HK-2 (cell line): ENCODE results near the gene SPDYA.

Experiments
- DNase-seq: peaks from one replicate; pipeline ENCODE4 v3.0.0-alpha.2; 2018; ENCODE audit not compliant: unreplicated experiment

Gene SPDYA

DNA sequence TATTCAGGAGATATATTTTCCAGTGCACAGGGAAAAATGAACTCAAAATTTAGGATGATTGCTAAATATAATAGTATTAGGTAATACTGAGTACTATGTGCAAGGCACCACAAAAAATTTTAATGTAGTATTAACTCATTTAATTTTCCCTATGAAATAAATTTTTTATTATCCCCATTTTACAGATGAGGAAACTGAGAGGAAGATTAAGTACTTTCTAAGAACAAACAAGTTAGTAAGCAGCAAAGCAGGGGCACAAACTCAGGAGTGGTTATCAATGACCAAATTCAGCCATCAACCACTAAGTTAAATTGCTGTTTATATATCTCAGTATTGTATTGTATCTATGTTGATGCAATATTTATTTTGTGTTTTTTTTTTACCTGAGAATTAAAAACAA lies 14.2 kb downstream of the SPDYA start:
- no peak for DNase-seq

DNA sequence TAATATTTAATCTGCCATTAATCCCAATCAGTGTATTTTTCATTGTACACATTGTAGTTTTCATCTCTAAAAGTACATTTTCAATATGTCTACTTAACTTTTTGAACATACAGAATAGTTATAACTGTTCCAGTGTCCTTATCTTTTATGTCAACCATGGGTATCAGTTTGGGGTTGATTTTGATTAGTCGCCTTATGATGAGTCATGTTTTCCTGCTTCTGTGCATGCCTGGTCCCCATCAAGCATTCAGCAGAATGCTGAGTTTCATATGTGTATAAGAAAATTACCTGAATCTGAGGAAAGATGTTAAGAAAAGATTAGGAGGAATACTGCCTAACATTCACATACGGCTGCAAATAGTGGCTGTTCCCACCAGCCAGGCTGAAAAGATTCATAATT lies 17.7 kb downstream of the SPDYA start:
- DNase-seq = no peak

DNA sequence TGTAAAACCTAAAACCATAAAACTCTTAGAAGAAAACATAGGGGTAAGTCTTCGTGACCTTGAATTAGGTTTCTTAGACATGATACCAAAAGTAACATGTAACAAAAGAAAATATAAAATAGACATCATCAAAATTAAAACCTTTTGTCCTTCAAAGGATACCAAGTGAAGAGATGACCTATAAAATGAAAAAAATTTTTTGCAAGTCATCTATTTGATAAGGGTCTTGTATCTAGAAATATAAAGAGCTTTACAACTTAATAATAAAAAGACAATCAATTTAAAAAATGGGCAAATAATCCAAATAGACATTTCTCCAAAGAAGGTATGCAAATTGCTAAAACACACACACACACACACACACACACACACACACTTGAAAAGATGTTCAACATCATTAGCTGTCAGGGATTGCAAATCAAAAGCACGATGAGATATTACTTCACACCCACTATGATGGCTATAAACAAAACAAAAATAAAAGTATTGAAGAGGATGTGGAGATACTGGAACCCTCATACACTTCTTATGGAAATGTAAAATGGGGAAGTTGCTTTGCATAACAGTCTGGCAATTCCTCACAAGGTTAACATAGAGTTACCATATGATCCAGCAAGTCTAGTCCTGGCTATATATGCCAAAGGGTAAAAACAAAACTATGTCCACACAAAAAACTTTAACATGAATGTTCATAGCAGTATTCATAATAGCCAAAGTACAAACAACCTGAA lies 23.3 kb downstream of the SPDYA start:
- DNase-seq = no peak

DNA sequence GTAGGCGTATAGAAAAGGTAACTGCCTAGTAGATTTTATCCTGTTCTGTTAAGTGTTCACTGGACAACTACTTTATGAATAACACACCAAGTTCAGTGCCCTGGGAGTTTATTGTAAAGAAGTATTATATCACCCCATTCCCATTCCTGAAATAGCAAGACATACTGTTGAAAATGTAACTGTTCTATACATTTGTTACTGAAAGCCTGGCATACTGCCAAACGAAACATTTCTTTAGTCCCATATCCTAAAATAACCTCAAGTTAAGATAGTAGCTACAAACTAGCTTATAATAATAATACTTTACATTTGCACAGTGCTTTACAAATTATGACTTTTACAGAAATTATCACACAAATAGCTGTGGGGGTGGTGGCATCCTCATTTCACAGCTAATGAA lies 25.1 kb downstream of the SPDYA start:
- no peak for DNase-seq

DNA sequence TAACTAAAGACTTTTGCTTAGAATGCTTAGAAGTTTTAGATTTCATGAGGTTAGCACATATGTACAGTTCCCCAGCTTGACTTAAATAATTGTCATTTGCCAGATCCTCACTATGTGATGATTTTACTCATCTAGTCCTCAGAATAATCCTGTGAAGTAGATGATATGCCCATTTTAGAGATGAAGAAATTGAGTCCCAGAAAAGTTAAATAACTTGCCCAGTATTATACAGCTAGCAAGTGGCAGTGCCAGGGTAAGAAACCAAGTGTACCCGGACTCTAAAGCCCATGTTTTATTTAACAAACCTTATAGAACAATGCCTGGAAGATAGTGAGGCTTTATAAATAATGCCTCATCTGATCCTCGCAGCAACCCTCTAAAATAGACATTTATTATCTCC lies 28.3 kb downstream of the SPDYA start:
- no peak for DNase-seq

DNA sequence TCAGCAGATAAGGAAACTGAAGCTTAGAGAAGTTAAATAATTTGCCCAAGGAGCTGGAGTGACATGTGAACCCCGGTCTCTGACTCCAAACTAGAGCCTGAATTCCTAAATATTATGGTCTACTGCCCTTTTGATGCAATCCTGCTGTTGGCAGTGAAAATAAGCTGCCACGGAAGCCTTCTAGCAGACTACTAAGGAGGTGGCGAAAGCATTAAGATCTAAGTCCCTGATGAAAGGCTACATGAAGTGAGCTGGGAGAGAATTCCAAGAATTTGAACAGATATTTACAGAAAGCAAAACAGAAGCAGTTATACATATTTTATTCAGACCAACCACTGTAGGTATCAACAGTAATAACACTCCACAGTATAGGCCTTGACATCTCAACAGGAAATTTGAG lies 31.4 kb downstream of the SPDYA start:
- no peak for DNase-seq

DNA sequence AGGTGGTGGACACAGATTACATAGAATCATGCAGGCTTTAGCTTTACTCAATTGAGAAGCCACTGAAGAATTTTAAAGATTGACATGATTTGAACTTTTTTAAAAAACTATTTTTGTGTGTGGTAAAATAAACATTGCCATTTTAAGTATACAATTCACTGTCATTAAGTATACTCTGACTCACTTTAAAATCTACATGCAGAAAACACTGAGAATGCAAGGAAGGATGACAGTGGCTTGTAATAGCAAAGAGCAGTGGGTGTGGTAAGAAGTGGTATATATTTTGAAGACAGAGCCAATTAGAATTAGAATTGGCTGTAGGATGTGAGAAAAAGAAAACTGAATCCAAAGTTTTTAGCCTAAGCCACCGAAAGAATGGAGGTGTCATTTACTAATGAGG lies 44.6 kb downstream of the SPDYA start:
- DNase-seq = no peak

DNA sequence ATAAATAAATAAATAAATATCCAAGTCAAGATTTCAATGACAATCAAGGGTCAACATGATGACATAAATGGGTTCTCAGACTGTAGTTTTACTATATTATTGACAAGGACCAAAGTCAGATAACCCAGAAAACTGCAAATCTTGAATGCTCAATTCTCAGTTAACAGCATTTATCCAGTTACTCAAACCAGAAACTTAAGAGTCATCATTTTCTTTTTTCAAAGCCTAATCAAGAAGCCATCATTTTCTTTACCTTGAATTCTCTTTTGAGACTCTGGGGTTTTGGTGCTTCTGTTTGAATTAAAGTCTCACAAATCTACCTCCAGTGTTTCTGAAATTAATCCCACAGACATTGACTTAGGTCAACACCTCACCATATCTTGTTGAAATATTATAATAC lies 45.3 kb downstream of the SPDYA start:
- no peak for DNase-seq

DNA sequence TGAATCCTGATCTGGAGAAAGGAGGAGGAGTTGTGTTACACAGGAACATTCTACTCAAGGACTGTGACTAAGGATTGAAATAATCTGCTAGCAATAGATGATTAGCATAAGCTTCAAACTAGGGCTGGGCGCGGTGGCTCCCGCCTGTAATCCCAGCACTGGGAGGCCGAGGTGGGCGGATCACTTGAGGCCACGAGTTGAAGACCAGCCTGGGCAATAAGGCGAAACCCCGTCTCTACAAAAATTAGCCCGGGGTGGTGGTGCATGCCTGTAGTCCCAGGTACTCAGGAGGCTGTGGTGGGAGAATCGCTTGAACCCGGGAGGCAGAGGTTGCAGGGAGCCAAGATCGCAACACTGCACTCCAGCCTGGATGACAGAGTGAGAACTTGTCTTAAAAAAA lies 58.0 kb downstream of the SPDYA start:
- no peak for DNase-seq

DNA sequence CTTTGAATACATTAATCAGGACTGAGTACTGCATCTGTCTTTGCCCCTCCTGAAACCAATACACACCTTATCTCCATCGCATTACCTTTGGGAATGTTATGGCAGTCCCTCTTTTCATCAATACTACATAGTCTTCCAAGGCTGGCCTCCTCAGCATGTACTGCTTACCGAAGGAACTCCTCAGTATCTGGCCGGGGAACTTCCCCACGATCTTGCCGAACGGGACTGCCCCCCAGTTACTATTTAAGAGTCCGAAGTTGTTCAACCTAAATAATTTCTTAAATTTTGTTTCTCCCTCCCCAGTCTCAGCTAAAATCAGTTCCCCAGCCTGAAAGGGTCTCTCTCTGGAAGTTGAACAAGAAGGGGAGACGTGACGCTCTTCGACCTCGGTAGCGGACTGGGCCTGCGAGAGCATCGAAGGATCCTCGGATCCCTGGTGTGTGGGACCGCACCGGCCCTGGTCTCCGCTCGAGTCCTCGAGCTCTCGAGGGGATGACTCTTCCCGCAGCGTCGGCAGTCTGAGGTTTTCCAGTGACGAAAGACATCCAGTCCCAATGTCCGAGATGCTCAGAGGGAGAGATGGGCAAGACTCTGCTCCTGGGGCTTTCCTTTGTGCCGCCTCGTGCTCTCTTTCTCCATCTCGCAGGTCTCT lies 59.0 kb downstream of the SPDYA start:
- DNase-seq = no peak

DNA sequence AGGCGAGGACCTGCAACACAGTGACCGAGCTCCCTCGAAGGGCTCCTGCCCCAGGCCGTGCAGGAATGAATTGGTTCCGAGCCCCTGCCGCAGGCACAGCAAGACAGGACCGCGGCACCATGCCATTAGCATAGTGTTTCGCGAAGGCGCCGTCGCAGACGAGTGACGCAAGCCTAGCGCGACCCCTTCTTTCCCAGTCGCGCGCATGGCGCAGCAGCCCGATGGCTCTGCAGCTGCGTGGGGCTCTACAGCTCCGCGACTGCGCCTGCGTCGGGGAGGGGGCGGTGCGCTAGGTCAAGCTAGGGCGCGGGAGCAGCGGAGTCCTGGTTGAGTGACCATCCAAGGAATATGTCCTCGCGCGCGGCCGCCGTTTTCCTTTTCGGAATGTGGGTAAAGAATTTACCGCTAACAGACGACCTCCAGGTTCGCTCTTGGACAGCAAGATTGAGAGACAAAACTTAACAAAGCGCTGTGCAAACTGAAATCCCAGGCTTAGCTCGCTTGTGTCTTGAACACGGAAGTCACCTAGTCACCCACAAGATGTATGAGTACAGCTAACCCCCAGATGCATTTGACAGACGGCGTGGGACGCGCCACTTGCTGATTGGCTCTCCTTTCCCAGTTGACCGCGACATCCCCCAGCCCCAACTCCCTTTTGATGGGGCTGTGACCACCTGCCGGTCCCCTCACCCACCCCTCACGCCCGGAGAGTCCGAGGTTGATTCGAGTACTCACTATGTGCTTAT lies 59.7 kb downstream of the SPDYA start, which contains the start of gene TRMT61B:
Gene TRMT61B (minus strand): TSS at position 164 of the 746 bp plus-strand sequence. CDS start 32 bp downstream, at position 132.
- DNase-seq = peak; percentile 95

DNA sequence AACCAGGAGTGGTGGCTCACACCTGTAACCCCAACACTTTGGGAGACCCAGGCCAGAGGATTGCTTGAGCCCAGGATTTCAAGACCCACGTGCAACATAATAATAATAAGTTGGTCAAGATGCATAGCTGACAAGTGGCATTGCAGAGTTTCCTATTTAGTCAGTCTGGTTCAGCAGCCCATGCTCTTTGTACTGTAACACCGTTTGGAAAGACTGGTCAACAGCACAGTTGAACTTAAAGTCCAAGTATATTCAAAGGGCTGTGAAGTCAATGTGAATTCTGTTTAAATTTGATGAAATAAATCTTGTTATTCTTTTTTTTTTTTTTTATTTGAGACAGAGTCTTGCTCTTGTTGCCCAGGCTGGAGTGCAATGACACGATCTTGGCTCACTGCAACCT lies 61.0 kb downstream of the SPDYA start:
- no peak for DNase-seq

DNA sequence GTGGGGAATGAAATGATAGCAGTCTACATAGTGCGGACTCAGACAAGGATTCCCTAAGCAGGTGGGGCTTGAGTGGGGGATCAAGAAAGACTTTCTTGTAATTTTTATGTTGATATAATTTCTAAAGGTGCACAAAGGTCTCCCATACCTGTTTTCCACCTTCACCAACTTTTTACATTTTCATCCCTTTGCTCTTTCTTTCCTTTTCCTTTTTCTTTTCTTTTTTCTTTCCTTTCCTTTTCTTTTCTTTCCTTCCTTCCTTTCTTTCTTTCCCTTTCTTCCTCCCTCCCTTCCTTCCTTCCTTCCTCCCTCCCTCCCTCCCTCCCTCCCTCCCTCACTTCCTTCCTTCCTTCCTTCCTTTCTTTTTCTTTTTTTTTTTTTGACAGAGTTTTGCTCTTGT lies 69.6 kb downstream of the SPDYA start:
- DNase-seq = no peak

DNA sequence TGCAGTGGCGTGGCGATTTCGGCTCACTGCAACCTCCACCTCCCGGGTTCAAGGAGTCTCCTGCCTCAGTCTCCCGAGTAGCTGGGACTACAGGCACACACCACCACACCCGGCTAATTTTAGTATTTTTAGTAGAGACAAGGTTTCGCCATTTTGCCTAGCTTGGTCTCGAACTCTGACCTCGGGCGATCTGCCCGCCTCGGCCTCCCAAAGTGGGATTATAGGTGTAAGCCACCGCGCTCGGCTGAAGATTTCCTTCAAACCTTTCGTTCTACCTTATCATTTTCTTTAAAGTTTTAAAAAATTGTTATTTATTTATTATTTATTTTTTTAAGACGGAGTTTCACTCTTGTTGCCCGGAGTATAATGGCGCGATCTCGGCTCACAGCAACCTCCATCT lies 82.9 kb downstream of the SPDYA start:
- DNase-seq = no peak

DNA sequence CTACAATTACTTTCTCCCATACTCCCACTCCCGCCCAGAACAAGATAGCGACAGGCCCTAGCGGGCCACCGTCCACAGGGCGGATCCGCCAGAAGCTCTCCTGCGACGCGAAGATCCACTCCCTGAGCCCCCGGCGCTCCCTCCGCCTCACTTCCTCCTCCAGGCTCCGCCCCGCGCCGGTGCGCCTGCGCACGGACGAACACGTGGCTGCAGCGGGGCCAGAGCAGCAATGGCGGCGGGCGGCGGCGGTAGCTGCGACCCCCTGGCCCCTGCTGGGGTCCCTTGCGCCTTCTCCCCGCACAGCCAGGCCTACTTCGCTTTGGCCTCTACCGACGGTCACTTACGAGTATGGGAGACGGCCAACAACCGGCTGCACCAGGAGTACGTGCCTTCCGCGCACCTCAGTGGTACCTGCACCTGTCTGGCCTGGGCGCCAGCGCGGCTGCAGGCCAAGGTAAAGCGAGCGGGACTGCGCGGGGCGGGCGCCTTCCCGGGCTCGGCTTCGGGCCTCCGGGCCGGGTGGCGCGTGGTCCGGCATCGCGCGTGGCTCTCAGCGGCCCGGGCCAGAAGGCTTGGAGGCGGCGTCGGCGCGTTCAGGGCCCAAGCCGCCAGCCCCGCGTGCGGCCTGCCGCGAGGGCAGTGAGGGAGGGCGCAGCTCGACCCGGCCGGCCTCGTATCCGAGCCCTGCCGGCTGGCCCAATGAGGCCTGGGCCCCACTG lies 84.0 kb downstream of the SPDYA start, which contains the start of gene WDR43:
Gene WDR43 (plus strand): TSS at position 198 of the 719 bp plus-strand sequence. CDS start 32 bp downstream, at position 230.
- DNase-seq = peak; percentile 98

DNA sequence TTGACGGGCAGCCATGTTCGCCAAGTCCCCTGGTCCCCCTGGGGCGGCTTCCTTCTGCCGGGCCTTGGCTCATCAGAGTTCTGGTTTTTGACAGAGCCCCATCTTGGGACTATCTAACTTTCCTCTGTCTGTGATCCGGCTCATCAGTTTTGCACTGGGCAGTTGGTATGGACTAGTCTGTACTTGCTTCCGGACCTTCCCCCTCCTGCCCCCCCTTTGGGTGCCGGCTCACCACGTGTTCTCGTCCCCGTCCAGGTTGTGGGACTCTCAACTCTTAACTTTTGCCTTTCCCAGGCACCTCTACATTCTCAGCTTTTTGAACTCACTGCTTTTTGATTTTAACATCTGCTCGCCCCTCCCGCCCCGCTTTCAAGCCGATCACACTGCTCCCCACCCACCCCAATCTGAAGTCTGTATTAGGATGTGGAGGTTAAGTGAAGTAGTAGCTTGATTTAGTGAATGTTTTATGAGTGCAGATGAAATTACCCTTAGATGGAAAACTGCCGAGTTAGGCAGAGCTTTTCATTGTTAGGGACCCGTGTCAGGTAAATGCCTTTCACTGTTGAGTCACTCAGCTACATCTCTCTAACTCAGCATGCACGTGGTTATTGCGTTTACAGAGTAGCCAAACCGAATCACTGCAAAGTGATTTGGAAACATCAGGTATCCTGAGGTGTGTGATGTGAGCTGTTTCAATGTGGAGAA lies 84.7 kb downstream of the SPDYA start:
- DNase-seq = peak; percentile 58

DNA sequence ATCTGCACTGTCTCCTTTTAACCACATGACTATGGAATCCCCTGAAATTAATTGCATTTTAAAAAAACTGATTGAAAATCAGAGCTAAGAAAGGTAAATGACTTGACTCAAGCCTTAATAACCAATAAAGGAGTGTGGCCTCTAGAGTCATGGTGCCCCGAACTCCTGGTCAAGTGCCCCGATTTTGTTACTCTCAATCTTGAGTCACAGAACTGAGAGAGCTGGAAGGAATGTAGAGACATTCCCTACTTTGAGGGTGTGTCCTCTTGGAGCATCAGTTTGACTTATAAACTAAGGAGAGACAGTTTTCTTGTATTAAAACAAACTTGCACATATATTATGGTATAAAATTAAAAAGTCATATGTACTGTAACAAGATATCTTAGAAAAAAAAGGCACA lies 86.3 kb downstream of the SPDYA start:
- no peak for DNase-seq

DNA sequence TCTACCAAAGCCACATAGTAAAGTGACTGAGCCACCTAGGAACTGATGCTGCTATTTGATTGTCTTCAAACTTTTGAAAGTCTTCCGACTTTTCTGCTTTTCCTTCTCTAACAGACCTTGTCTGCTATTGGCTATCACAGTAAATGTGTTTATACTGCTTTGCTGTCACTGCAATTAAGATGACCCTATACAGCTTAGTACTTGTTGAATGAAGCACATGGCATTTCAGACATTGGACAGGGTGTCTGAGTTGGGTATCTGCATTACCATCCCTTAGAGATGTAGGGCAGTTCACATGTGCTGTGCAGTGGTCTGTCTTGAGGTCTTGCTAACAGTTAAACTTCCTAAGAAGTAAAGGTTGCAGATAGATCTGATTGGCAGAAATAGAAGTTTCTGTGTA lies 87.4 kb downstream of the SPDYA start:
- DNase-seq = no peak
